HUES64 (cell line): ENCODE results near the gene GPR84. TPM values are rescaled to one million over a fixed set of nuclear protein-coding genes. Genes with fewer than 3 reads are reported as not detected.

Source experiments
- H3K27ac ChIP-seq: 2 replicates; pipeline ENCODE4 v1.7.0; 2013; ENCODE audit warnings: low read depth, low read length, inconsistent platforms
- H3K27me3 ChIP-seq: 2 replicates; pipeline ENCODE4 v1.6.1; 2013; ENCODE audit warnings: mild to moderate bottlenecking, low read length; ENCODE audit not compliant: insufficient read depth
- H3K36me3 ChIP-seq: 2 replicates; pipeline ENCODE4 v1.6.1; 2013; ENCODE audit warnings: mild to moderate bottlenecking, low read length; ENCODE audit not compliant: insufficient read depth
- H3K4me1 ChIP-seq: 2 replicates; pipeline ENCODE4 v1.6.1; 2013; ENCODE audit warnings: mild to moderate bottlenecking, low read length, moderate library complexity; ENCODE audit not compliant: insufficient read depth
- H3K4me3 ChIP-seq: 2 replicates; pipeline ENCODE4 v1.5.1; 2013; ENCODE audit warnings: mild to moderate bottlenecking, low read length, moderate library complexity
- H3K9ac ChIP-seq: 2 replicates; pipeline ENCODE4 v1.6.1; 2013; ENCODE audit warnings: mild to moderate bottlenecking, low read depth, low read length
- H3K9me3 ChIP-seq: 2 replicates; pipeline ENCODE4 v1.6.1; 2013; ENCODE audit warnings: low read depth, low read length; ENCODE audit not compliant: insufficient read depth
- WGBS: fragments of 150-250, 120-280 bp; methylation state at CpG from one replicate; pipeline ENCODE4 v1.1.7; 2013; ENCODE audit warnings: missing lambda C conversion rate; 5-methylcytosine and 5-hydroxymethylcytosine counted together
- polyA plus RNA-seq, 2 experiments: library from polyadenylated mRNA; stranded (reverse); fragments of 50-300 nt; gene quantifications; one replicate each; pipeline ENCODE4 v1.2.3, GENCODE V29; 2013

Gene GPR84
- not detected for polyA plus RNA-seq (2013, experiment 1 of 2)
- not detected for polyA plus RNA-seq (2013, experiment 2 of 2)

DNA sequence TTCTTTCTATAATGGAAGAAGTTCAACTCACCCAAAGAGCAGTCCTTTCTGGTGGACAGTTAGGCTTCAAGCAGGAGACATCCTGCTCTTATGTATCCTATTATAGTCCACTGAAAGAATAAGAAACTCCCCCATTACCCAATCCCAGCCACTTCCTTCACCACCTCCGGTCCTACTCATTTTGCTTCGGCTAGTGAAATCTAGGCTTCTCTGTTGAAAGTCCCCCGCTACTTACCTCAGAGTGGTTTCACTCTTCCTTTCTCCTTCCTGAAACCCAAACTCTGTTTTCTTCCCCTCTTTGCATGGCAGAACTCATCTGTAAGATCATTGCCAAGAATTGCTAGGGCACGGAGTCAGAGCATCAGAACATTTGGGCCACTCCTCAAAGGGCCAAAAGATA is at the start of gene GPR84:
Gene GPR84, minus strand, starts transcription at position 74 of the 400 bp plus-strand sequence. CDS start 635 bp downstream, outside the sequence.
- H3K27me3 ChIP-seq = peaks cover 23% of the 10 kb centered on the region
- no peak within 1 kb of the TSS for H3K4me3 ChIP-seq
- H3K4me1 ChIP-seq = peaks cover 25% of the 10 kb centered on the region
- H3K27ac ChIP-seq = no peak within 1 kb of the TSS
- no peak within 1 kb of the TSS for H3K9ac ChIP-seq
- no peaks in the 10 kb centered on the region for H3K36me3 ChIP-seq
- H3K9me3 ChIP-seq = no peaks in the 10 kb centered on the region
- WGBS = 91% methylated on average over 4 of the region's 4 CpGs

DNA sequence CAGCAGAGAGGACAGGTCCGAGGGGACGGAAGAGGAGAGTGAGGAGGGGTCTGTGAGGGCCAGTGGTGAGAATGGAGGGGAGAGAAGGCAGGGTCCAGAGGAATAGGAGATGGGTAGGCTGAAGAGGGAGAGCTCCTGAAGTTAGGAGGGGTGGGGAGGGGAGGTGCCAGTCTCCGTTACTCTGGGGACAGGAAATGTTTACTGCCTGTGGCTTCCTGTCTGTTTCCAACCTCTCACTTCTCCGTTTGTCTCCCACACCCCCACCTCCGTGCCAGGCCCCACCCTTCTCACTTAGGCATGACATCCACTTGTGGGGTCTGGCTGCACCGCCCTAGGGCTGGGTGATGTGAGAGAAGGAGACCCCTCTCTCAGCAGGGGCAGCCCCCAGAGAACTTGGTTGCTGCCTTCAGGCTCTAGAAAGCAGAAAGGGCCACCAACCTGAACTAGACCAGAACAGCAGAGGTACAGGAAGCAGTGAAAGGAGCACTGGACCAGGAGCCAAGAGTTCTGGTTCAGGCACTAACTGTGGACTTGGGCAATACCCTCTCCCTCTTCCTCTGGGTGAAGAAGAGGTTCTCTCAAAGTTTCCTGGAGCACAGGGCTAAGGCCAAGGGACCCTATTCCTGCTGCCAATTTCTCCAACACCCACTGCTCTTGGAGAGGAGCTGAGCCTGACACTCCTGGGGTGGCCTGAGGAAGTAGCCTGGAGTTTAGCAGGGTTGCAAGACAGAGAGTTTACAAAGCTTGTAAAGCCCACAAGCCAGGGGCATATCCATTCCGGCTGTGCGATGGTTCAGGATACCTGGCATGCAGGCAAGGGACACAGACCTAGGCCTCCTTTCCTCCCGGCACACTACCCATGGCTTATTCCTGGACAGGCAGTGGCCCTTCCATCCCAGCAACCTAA is 49.3 kb upstream of the GPR84 start:
- peaks cover 13% of the 10 kb centered on the region; the same call in 1 of the 2 replicates for H3K4me1 ChIP-seq
- H3K4me3 ChIP-seq = no peak overlapping the region
- WGBS = 76% methylated on average over 9 of the region's 9 CpGs
- no peak overlapping the region for H3K9ac ChIP-seq
- H3K9me3 ChIP-seq = no peaks in the 10 kb centered on the region
- peaks cover 19% of the 10 kb centered on the region; the same call in 1 of the 2 replicates for H3K36me3 ChIP-seq
- no peak overlapping the region for H3K27ac ChIP-seq
- H3K27me3 ChIP-seq = peaks cover 5% of the 10 kb centered on the region; the same call in 1 of the 2 replicates

DNA sequence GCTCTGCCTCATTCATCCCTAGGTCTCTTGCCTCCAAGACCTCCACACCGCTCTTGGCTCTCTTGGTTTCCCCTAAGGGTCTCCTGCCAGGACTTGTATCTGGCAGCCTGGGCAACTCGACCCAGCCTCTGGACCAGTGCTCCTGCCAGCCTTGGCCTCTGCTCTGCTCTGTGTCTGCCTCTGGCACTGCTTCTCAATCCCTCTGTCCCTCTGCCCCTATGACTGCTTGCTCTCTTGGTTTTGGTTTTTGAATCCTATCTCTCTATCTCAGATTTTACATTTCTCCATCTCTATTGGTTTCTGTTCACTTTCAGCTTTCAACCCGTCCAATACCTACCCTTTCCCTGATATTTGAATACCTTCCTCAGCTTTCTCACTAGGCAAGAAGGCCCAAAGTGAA is 48.5 kb upstream of the GPR84 start:
- 88% methylated on average over 3 of the region's 3 CpGs for WGBS
- Histone ChIP-seq H3K36me3 (peaks cover 24% of the 10 kb centered on the region), H3K27me3 (peaks cover 4% of the 10 kb centered on the region; the same call in 1 of the 2 replicates), H3K4me3 (no peak overlapping the region), H3K9me3 (no peaks in the 10 kb centered on the region), H3K4me1 (peaks cover 12% of the 10 kb centered on the region; the same call in 1 of the 2 replicates), H3K9ac (no peak overlapping the region), H3K27ac (no peak overlapping the region)

DNA sequence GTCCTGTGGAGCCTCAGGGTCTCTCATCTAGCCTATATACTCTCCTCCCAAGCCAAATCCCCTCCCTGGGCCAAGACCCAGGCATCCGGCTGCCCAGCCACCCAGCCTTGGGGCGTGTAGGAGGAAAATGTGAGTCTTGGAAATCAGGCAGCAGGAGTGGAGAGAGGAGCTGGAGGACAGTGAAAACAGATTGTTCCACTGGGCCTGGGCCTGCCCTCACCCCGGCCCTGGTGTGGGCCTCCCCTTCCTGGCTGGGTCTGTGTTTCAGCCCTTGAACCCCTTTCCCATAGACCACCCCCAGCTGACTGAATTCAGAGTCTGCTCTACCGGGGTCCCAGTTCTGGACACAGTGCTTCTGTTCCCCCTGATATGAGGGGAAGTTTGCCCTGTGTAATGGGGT is 48.1 kb upstream of the GPR84 start:
- no peak overlapping the region for H3K9ac ChIP-seq
- H3K4me1 ChIP-seq = peaks cover 8% of the 10 kb centered on the region; the same call in 1 of the 2 replicates
- H3K36me3 ChIP-seq = peaks cover 28% of the 10 kb centered on the region
- no peaks in the 10 kb centered on the region for H3K27me3 ChIP-seq
- 90% methylated on average over 4 of the region's 4 CpGs for WGBS
- no peak overlapping the region for H3K27ac ChIP-seq
- H3K9me3 ChIP-seq = no peaks in the 10 kb centered on the region
- H3K4me3 ChIP-seq = no peak overlapping the region

DNA sequence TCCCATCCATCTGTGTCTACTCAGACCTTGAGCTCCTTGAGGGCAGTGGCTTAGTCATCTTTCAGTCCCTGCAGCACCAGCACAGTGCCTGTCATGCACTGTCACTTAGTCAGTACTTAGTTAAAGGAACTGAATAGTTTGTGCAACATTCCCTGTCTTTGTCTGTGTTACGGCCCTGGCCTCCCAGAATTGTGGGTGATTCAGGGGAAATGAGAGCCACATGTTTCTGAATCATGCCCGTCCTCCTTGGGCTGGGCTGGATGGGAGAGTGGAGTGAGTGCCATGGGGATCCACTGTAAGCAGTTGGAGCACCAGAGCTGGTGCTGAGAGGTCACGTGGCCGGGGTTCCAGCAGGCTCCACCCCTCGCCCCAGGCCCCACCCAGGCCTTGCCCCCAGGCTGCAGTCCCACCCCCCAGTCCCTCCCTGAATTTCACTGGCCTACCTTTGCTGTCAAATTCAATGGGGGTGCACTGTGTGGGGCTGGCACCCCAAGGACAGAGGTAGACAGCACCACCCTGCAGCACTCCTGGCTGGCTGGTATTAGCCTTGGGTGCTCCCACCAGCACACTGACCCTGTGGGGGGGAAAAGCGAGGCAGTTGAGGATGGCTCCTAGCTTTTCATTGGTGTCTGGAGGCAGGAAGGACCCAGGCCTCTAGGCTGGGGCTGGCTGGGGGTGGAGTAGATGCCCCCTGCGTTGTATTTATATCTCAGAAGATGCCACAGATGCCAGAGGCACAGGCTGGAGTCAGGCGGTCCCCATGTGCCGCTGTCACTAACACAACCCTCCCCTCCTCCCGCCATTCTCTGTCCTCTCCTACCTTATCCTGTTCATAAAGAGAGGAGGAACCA is 47.3 kb upstream of the GPR84 start:
- no peak overlapping the region for H3K4me3 ChIP-seq
- no peaks in the 10 kb centered on the region for H3K9me3 ChIP-seq
- H3K36me3 ChIP-seq = peaks cover 36% of the 10 kb centered on the region
- no peaks in the 10 kb centered on the region for H3K27me3 ChIP-seq
- 0 out of 2 replicates have a peak, but pooled peaks cover 1% of the 10 kb centered on the region for H3K4me1 ChIP-seq
- no peak overlapping the region for H3K9ac ChIP-seq
- 73% methylated on average over 10 of the region's 10 CpGs for WGBS
- no peak overlapping the region for H3K27ac ChIP-seq

DNA sequence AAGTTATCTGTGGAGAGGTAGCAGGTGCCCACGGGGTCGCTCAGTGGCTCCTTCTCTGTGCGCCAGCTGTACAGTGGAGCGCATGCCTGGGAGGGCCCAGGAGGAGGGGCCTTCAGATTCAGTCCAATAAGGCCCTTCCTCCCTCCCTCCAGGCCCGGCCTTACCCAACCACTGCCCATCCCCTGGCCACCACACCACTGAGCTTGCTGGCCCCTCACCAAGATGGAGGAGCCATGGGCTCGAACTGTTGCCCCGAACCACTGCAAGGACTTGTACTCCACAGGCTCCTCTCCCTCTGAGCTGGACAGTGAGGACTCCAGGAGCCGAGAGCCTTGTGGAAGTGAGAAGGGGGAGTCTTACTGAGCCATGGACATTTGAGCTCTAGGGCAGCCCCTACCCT is 45.0 kb upstream of the GPR84 start:
- no peak overlapping the region for H3K4me3 ChIP-seq
- H3K27me3 ChIP-seq = no peaks in the 10 kb centered on the region
- no peaks in the 10 kb centered on the region for H3K4me1 ChIP-seq
- H3K36me3 ChIP-seq = peaks cover 52% of the 10 kb centered on the region
- H3K27ac ChIP-seq = no peak overlapping the region
- H3K9ac ChIP-seq = no peak overlapping the region
- H3K9me3 ChIP-seq = no peaks in the 10 kb centered on the region
- WGBS = 95% methylated on average over 8 of the region's 8 CpGs

DNA sequence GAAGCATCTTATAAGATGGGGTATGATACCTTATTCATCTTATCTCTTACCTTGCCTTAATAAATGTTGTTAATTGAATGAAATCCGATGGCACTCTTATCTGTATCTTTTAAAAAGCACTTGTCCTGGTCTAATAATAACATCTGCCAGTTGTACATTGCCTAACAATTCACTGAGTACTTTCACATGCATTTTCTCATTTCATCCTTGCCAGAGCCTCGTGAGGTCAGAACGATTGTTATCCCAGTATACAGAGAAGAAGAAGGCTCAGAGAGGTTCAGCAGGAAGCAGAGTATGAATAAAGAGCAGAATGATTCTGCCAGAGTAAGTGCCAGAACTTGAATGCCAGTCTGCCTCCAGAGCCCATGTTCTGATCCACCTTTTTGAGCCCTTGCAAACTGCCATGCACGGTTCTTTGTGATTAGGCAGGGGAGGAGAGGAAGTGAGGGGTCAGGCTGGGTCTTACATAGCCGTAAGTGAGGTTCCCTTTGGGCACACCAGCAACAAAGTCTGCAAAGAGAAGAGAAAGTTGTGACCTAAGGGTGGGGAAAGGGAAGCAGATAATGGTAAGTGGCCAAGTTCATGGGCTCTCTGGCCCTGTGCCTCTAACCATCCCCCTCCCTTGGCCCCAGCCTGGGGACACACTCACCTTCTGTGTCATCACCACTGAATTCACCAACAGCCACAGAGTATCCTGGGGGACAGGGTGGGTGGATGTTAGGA is 43.1 kb upstream of the GPR84 start:
- Histone ChIP-seq H3K4me3 (no peak overlapping the region), H3K27ac (no peak overlapping the region), H3K36me3 (peaks cover 70% of the 10 kb centered on the region), H3K4me1 (no peaks in the 10 kb centered on the region), H3K27me3 (no peaks in the 10 kb centered on the region), H3K9me3 (no peaks in the 10 kb centered on the region), H3K9ac (no peak overlapping the region)
- WGBS = 88% methylated on average over 5 of the region's 5 CpGs

DNA sequence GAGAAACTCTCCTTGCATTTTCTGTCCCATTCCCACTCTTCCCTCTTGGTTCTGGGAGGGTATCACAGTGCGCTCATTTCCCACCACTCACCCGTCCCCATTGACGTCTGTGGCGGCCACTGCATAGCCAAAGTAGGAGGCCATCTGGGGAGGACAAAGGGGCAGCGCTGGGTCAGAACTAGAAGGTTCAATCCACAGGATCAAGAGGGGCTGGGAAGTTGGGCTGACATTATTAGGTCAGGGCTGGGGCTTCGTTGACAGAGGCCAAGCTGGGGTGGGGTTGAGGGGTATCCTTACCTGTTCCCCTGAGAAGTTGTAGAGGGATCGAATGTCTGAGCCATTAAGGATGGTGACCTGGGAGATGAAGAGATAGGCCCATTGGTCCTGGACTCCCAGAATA is 41.3 kb upstream of the GPR84 start:
- WGBS = 92% methylated on average over 7 of the region's 7 CpGs
- Histone ChIP-seq H3K4me3 (no peak overlapping the region), H3K9ac (no peak overlapping the region), H3K27me3 (no peaks in the 10 kb centered on the region), H3K4me1 (no peaks in the 10 kb centered on the region), H3K27ac (no peak overlapping the region), H3K36me3 (peaks cover 82% of the 10 kb centered on the region), H3K9me3 (no peaks in the 10 kb centered on the region)

DNA sequence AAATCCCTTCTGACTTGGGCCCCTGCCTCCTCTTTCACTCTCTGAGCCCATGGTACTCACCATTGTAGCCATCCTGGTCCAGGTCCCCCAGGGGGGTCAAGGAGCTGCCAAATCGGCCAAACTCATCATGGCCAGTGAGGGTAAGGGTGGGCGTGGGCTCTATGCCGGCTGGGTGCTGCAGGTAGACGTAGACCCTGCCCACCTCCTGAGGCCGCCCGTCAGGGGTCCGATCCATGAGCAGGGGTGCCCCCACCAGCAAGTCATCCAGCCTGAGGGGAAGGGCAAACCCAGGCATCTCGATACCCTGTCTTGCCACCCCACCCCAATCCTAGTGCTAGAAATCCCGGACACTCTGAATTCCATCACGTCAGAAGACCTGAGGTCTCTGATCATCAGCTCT is 40.8 kb upstream of the GPR84 start:
- Histone ChIP-seq H3K4me1 (no peaks in the 10 kb centered on the region), H3K36me3 (peaks cover 83% of the 10 kb centered on the region), H3K4me3 (no peak overlapping the region), H3K9me3 (no peaks in the 10 kb centered on the region), H3K27ac (no peak overlapping the region), H3K9ac (no peak overlapping the region), H3K27me3 (no peaks in the 10 kb centered on the region)
- 94% methylated on average over 10 of the region's 10 CpGs for WGBS

DNA sequence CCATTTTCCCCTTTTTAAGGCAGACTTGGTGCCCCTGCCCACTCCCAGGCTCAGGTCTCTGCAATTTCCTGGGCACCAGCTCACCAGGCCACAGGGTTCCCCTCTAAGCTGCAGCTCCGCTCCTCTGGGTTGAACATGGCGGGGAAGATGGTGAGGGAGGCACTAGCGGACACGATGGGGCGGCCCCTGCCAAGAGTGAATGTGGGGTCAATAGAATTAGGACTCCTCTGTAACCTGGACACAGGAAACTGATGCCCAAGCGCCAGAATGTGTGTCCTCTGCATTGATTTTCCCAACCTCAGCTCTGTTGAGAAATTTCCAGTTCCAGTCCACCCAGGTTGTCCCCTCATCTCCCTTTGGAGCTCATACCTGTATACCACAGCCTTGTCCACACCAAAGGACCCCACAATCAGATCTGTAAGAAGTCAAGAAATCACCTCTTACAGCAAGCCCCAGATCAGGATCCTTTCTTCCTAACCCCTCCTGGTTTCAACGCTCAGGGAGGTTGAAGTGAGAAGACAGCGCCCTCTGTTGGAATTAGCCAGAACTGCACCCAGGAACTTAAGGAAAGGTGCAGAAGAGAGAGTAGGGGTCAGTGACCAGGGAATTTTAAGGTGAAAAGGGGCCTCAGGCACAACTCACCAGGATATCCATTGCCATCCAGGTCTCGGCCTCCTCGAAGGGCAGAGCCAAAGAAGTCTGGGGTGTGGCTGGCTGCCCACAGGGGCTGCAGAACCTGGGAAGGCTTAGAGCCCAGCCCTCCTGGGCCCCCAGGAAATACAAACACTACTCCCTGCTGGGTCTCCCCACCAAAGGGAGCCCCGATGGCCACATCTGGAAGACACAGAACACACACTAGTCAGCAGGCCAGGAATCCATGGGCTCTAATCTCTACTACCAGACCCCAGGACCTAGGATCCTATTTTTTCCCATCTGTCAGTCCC is 40.0 kb upstream of the GPR84 start:
- peaks cover 85% of the 10 kb centered on the region for H3K36me3 ChIP-seq
- no peaks in the 10 kb centered on the region for H3K27me3 ChIP-seq
- H3K27ac ChIP-seq = no peak overlapping the region
- H3K9me3 ChIP-seq = no peaks in the 10 kb centered on the region
- no peaks in the 10 kb centered on the region for H3K4me1 ChIP-seq
- 70% methylated on average over 11 of the region's 11 CpGs for WGBS
- H3K4me3 ChIP-seq = no peak overlapping the region
- no peak overlapping the region for H3K9ac ChIP-seq
